Activated effector memory CD4-positive, alpha-beta T cell treated with Interleukin-2 at 50 U/mL for 16 hours (primary cell): ENCODE results near the gene RIOK3.
"Not testable (repeated sequence)": the region's sequence is repeated elsewhere in the genome, so short reads cannot be mapped to it uniquely, and the experiment has no call there.

Source experiments
- DNase-seq: peaks from one replicate; pipeline ENCODE4 v3.0.0-alpha.2; 2020

Gene RIOK3

DNA sequence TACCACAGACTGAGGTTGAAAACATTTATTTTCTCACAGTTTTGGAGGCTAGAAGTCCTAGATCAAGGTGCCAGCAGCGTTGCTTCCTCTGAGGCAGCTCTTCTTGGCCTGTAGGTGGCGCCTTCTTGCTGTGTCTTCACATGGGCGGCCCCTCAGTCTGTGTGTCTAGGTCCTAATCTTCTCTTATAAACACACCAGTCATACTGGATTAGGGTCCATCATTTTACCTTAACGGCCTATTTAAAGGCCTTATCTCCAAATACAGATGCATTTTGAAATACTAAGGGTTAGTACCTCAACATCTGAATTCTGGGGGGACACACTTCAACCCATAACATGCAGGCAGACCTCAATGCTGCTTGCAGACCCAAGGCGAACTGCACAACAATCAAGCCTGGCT, 45.8 kb downstream of the RIOK3 start:
- DNase-seq = peak; percentile 51

DNA sequence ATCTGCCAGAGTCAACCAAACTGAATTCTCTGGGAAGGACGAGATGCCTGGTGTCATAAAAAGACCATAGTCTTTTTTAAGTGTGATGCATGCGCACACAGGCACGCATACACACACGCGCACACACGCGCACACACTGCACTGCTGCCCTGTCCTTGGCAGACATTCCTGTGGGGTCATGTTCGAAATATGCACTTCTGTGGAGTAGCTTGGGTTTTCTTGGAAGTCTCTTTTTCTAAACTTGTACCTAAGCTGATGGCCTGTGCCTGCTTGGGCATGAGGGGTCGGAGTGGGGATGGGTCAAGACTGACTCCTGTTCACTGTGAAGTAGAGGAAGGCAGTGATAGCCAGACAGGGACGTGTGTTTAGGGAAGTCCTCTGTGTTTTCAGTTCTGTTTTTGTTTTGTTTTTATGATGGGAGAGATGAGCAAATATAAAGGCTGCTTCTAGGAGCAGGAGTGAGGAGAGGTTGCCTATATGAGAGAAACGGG, 46.2 kb downstream of the RIOK3 start:
- no peak for DNase-seq

DNA sequence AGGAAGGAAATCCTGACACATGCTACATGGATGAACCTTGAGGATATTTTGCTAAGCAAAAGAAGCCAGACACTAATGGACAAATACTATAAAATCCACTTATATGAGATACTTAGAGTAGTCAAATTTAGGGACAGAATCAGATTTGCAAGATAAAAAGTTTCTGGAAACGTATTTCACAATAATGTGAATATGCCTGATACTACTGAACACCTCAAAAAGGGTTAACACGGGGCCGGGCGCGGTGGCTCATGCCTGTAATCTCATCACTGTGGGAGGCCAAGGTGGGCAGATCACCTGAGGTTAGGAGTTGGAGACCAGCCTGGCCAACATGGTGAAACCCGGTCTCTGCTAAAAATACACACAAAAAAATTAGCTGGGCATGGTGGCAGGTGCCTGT, 48.5 kb downstream of the RIOK3 start:
- no peak for DNase-seq

DNA sequence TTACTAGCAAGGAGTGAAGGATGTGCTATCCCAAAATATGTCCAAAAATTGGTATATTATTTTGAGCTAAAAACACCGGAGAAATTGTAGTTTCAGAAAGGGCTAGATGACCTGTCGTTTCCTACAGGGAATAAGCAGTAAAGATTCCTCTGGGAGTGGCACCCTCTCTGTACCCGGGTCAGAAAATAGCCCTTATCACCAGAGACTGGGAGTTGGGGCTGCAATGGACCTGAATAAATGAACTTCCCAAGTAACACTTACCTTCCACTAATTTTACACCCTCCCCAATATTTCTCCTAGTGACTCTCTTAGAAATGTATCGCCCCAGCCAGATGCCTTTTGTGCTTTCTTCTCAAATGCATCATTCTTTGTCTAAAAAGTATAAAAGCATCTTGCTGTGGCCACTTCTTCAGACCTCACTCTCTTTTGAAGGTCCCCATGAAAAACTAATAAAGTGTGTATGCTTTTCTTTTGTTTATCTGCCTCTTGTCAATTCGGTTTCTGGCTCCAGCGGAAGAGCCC, 49.5 kb downstream of the RIOK3 start:
- no peak for DNase-seq

DNA sequence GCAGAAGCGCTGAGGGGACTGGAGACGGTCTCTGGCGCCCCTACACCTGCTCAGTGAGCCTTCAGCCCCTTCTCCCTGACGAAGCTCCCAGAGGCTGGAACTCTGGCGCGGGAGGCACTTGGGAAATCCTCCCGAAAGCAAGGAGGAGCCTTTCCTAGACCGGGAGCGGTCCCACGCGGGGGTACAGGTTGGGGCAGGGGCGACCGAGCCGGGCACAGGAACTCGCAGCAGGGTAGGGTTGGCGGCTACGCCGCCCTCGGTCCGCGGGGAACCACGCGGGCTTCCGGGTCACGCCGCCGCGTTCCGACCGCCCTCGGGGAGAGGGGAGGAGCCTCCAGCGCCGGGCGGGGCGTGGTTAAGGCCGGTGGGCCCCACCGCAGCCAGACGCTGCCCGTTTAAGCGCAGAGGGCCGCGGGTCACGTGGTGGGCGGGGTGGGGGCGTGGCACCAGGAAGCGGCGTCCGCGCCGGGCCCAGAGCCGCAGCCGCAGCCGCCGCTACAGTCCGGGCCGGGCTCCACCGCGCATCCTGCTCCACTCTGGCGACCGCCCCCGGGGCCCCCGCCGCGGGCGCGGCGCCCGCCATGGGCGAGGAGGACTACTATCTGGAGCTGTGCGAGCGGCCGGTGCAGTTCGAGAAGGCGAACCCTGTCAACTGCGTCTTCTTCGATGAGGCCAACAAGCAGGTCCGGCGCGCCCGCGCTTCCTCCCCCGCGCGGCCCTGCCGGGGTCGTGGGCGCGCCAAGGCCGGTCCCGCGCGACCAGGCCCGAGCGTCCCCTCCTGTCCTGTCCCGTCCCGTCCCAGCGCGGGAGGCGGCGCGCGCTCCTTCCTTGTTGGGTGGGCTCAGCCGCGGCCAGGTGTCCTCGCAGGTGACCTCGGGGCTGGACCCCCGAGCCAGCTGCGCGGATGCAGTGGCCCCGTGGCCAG, 50.2 kb downstream of the RIOK3 start, which contains the start of gene RMC1:
RMC1 (plus strand) TSS at position 474 of the 925 bp plus-strand sequence; CDS start at position 582, 108 bp downstream.
- DNase-seq = peak; percentile 98

DNA sequence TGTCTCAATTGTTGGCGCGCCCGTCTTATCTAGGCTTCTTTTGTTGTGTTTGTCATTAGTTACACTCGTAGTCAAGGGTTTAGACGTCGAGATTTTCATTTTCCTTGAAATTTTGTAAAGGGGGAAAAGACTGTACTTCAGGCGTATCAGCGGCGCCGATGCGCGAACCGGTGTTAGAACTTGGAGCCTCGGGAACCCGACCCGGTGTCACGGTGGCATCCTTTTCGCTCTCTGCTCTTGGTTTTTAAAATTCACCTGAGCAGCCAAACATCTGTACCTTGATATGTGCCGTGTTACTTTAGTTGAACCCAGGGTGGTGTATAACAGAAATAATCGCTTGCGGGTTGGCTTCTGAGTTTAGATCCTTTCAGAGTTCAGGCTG, 50.9 kb downstream of the RIOK3 start:
- no peak for DNase-seq

DNA sequence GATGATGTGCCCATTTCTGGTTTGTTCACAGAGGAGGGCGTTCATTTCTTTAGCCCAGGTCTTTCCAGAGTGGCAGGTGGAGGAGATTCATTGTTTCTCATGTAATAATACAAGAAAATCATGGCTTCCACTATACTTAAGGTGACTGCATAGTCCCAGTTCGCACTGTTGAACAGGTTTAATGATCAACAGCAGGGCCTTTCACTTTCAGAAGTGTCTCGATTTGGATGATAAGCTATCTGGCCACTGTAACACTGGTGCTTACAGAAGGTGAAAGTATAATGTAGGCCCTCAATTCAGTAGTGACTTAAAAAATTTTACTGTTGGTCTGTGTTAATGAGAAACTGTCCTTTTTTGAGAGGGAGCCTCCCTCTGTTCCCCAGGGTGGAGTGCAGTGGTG, 51.6 kb downstream of the RIOK3 start:
- no peak for DNase-seq

DNA sequence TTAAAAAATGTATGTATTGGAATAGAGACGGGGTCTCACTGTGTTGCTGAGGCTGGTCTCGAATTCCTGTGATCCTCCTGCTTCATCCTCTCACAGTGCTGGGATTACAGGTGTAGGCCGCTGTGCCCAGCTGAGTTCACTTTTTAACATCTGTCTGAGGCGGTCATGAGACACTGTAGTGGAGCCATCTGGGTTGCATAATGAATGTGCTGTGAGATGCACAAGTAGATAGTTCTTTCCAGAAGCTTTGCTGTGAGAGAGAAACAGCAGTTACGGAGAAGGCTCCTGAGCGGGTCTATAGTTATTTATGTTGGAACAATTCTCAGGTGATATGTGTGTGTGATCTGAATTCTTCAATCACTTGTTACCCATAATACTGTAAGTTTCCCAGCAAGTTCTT, 53.3 kb downstream of the RIOK3 start:
- no peak for DNase-seq

DNA sequence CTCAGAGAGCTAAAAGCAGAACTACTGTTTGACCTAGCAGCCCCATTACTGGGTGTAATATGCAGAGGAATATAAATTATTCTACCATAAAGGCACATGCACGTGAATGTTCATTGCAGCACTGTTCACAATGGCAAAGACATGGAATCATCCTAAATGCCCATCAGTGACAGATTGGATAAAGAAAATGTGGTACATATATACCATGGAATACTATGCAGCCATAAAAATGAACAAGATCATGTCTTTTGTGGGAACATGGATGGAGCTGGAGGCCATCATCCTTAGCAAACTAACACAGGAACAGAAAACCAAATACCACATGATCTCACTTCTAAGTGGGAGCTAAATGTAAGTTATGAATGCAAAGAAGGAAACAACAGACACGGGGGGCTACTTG, 57.8 kb downstream of the RIOK3 start:
- DNase-seq = not testable (repeated sequence)

DNA sequence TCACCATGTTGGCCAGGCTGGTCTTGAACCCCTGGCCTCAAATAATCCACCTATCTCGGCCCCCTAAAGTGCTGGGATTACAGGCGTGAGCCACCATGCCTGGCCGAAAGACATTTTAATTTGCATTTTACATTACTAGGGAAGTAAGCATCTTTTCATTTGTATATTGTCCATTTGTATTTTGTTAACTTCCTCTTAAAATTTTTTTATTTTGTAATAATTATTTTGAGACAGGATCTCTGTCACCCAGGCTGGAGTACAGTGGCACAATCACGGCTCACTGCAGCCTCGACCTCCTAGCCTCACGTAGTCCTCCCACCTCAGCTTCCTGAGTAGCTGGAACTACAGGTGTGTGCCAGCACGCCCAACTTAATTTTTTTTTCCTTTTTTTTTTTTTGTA, 59.1 kb downstream of the RIOK3 start:
- not testable (repeated sequence) for DNase-seq

DNA sequence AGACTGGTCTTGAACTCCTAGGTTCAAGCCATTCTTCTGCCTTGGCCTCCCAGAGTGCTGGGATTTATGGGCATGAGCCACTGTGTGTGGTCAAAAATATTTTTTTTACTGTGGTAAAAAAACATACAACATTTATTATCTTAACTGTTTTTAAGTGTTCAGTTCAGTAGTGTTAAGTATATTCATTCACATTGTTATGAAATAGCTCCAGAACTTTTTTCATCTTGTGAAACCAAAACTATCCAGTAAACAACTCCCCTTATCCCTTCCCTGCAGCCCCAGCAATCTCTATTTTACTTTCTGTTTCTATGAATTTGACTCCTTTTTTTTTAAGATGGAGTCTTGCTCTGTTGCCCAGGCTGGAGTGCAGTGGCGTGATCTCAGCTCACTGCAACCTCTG, 59.6 kb downstream of the RIOK3 start:
- DNase-seq = no peak

DNA sequence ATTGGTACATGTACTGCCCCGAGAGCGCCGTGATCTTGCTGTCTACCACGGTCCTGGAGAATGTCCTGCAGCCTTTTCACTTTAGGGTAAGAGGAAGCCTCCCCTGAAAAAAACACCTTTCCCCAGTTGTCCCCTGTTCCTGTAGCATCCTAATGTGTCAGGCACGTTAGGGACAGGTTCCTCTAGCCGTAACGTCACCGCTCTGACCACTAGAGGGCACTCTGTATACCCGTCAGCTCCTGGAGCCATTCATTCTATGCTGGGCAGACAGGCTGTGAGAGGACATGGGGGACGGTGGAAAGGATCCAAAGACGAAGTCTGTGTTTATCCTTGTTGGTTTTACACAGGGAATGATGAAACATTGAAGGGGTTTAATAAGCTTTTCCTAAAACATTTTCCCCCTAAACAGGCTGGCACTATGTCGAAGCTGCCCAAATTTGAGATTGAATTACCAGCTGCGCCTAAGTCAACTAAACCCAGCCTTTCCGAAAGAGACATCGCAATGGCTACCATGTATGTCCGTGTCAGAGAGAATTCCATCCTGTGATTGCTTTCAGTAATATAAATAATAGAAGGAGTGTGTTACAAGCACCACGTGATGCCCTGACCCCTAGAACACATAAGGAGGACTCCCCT, 62.9 kb downstream of the RIOK3 start:
- DNase-seq = peak; percentile 58

DNA sequence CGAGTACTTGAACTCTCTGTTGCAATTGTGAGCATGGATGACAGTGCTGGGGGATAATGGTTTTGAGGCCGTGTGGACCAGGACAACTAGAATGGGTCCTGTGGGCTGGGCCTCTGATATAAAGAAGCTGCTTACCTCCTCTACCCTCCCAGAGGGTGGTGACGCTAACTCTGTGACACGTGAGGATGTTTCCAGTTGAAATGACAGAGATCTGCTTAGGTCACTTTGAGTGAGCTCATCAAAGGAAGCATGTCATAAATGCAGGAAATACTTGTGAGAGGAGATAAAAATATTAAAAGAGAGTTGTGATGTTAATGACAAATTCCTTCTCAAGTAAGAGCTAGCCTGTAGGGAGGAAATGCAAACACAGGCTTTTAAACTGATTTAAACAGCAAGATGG, 66.6 kb downstream of the RIOK3 start:
- no peak for DNase-seq

DNA sequence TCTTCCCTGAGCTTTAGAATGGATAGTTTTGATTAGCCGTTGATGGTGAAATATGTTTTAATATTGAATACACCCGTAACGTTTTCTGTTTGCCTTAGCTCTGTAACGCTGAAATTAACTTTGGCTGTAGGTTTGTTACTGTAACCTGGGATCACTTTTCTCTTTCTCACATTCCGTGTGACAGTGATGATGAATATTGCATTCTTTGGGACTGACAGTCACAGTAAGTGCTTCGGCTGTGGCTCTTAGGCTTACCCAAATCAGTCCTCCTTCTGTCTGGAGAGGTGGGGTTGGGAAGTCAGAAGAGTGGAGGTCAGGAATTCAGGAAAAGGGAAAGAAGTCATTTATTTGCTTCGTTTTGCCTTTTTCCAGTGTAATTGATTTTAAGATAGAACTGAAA, 68.2 kb downstream of the RIOK3 start:
- no peak for DNase-seq

DNA sequence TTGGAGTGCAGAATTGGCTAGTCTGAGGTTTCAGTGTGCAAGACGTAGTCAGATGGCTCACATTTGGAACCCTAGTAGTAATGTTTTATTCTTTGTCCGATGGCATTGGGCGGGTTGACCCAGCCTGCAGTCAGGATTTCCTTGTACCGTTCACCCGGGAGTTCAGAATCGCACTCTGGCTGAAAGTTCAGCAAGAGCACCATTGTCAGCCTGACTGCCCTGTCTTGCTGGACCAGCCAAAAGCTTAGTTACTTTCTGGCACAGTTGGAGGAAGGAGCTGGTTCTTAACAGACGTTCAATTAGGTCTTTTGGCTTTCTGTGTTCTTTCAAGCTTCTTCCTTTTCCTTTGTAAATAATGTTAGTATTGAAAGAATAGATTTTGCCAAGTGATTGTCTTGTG, 68.8 kb downstream of the RIOK3 start:
- DNase-seq = no peak

DNA sequence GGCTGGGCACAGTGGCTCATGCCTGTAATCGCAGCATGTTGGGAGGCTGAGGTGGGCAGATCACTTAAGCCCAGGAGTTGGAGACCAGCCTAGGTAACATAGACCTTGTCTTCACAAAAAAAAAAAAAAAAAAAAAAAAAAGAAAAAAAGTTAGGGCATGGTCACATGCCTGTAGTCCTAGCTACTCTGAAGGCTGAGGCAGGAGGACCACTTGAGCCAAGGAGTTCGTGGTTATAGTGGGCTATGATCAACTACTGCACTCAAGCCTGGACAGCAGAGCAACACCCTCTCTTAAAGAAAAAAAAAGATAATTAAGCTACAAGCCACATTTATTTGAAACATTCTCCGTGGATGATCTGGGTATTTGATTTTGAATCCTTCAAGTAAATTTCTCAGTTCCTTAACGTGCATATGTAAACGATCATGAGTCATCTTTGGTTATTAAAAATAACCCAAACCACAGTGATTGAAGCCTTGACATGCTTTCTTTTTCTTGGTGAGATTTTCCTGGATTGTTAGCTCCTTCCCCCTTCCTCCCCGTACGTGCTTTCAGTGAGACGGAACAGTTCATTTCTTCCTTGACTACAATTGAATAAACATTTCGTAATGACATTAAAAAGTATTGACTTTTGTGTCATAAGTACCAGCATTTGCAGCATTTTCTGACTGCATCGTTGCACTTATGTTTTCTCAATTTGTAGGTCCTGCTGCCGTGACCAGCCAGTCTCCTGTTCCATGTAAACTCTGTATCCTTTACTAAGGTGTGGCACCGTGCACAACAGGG, 70.5 kb downstream of the RIOK3 start:
- no peak for DNase-seq

DNA sequence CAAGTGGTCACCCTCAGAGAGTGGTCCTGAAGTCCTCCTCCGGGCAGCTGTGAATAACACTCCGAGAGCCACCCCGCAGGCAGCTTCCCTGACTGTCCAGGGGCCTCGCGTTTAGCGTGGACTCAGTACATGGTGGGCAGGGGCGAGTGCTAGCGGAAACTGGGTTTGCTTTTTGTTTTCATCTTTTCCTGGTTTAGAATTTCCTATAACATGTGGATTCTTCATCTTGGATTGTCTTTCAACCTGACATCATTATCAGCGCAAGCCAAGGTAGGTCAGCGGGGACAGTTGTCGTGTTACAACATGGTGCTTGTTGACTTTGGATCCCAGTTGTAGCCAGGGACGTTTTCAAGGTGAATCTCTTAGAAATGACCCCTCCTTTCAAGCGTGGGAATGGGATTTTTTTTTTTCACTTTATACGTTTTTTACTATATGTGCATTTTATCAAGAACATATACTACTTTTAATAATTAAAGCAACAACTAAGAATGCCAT, 71.2 kb downstream of the RIOK3 start:
- DNase-seq = no peak

DNA sequence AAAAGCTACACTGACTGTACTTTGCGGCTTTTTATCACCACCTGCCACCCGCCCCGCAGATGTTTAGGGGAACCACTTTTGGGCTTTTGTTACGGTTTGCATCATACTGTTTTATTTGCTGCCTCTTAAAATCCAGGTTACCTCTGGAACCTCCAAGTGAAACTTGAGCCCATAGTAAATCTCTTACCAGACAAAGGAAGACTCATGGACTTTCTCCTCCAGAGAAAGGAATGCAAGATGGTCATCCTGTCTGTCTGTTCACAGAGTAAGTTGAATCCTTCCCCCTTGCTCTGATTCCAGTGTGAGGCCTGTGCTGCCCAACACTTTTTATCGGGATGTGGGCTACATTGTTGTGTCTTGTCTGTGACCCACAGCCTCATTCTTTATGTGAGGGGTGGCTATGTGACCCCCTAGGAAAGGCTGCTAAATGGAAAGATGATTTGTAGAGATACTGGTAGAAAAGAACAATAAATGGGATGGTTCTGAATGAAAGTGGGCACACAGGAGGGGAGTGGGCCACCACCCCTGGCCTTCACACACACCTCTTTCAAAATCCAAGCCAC, 73.5 kb downstream of the RIOK3 start:
- DNase-seq = no peak

DNA sequence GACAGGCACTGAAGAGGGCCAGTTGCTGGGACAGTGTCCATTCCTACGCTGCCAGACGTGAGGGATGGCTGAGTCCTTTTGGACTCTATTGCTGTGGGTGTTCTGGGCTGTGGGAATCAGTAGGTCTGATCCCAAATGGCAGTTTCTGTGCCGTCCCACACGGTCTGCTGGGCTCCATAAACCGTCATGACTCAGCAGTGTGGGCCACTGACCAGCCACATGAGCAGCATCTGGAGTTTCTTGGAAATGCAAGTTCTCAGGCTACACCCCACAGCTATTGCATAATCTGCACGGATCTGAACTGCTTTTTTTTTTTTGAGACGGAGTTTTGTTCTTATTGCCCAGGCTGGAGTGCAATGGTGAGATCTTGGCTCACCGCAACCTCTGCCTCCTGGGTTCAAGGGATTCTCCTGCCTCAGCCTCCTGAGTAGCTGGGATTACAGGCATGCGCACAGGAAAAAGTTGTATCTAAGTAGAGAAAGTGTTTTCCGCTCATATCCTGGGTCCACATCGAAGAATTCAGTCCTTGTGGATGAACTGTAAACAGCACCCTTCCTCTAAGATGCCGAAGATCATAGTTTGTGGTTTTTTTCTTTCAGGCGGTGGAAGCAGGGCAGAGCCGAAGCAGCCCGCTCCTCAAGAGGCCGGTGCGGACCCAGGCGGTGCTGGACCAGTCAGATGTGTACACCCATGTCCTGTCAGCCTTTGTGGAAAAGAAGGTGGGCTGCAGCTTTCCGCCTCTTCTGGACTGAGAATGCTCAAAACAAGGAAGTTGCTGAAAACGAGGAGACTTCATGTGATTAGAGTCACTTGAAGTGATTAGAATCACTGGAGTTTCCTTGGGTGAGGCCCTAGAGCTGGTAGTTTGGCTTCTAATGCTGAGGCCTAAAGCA, 75.7 kb downstream of the RIOK3 start:
- DNase-seq = no peak

DNA sequence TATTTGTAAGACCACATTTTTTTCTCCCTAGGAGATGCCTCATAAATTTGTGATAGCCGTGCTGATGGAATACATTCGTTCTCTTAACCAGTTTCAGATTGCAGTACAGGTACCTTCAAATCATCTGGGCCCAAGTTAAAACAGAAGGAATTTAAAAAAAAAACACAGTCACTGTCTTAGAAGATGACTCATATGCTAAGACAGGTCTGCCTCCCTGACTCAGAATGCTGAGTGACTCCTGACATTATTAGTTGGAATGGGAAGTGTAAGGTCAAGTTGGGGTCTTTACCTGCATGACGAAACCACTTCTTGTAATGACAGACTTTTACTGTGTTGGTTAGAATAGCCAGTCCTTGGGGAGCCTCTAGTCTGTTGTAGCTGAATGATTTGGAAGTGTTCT, 76.5 kb downstream of the RIOK3 start:
- no peak for DNase-seq

DNA sequence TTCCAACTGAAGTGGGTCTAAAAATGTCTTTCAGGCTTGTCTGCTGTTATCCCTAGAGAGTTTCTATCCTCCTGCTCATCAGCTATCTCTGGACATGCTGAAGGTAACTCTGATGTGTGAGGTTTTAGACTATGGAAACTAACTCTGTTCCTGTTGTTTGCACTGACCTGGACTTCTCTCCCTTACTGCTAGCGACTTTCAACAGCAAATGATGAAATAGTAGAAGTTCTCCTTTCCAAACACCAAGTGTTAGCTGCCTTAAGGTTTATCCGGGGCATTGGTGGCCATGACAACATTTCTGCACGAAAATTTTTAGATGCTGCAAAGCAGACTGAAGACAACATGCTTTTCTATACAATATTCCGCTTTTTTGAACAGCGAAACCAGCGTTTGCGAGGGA, 77.1 kb downstream of the RIOK3 start:
- DNase-seq = no peak

DNA sequence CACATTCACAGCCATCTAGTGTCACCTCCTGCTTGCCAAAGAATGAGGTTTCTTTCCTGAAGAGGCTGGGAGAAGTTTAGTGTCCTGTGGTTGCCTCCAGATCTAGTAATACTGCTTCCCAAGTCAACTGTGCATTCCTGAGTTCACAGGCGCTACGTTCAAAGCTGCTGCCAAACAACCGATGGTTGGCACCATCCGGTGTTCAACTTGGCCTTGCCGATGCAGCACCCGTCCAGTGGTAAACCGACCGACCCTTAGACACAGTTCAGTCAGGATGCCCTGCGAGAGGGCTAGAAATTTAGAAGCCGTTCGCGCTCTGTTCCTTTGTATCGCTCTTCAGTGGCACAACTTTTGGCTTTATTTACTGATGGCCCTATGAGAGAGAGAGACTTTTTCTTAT, 78.8 kb downstream of the RIOK3 start:
- DNase-seq = no peak
